Prostate gland (tissue), 2 donors: ENCODE data around the gene PTPRK.

Experiments used
- POLR2A ChIP-seq: fragments of 450-650 bp; IDR thresholded peaks from one replicate; pipeline ENCODE4 v1.6.1; 2016; ENCODE audit warnings: antibody characterized with exemption, mild to moderate bottlenecking
- POLR2AphosphoS5 ChIP-seq: sonication (generic); formaldehyde crosslinking; IDR thresholded peaks from one replicate; pipeline ENCODE4 v1.6.1; 2017; ENCODE audit warnings: antibody characterized with exemption
- TF ChIP-seq, protein P1 (sequence below), 4 experiments: fragments of 200-600 bp in 2 of 4; fragments of 450-650 bp in 2 of 4; sonication (generic) in 2 of 4; IDR thresholded peaks; 1 replicate in 3 of 4; 2 replicates in 1 of 4; pipeline ENCODE4 v1.5.1; 2016 to 2019; ENCODE audit warnings: antibody characterized with exemption in 4 of 4, mild to moderate bottlenecking in 2 of 4, moderate library complexity in 2 of 4

DNA sequence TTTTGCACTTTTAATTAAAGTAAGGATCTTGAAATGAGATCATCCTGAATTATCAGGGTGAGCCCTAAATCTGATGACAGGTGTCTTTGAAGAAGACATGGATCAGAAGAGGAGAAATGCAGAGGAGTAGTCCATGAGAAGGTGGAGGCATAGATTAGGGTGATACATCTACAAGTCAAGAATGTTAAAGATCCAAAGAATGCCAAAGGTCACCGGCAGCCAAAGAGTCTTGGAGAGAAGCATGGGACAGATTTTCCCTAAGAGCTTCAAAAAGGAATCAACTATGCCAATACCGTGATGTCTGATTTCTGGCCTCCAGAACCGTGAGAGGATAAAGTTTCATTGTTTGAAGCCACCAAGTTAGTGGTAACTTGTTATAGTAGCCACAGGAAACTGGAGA, 560.5 kb downstream of the PTPRK start:
- TF ChIP-seq POLR2A: no peak
- TF ChIP-seq POLR2AphosphoS5: no peak
- TF ChIP-seq, protein P1, sequence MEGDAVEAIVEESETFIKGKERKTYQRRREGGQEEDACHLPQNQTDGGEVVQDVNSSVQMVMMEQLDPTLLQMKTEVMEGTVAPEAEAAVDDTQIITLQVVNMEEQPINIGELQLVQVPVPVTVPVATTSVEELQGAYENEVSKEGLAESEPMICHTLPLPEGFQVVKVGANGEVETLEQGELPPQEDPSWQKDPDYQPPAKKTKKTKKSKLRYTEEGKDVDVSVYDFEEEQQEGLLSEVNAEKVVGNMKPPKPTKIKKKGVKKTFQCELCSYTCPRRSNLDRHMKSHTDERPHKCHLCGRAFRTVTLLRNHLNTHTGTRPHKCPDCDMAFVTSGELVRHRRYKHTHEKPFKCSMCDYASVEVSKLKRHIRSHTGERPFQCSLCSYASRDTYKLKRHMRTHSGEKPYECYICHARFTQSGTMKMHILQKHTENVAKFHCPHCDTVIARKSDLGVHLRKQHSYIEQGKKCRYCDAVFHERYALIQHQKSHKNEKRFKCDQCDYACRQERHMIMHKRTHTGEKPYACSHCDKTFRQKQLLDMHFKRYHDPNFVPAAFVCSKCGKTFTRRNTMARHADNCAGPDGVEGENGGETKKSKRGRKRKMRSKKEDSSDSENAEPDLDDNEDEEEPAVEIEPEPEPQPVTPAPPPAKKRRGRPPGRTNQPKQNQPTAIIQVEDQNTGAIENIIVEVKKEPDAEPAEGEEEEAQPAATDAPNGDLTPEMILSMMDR (IDR thresholded peaks at IDR 0.05): no peak
